ENCODE data around the gene AHDC1. TPM values are rescaled to one million over a fixed set of nuclear protein-coding genes. Genes with fewer than 3 reads are reported as not detected.

AHDC1 gene
- total and polyA plus RNA-seq, 10 of the 15 experiments (the other 5 are each of a cell fraction or from before 2014, with no cell fraction given), result 0.21 to 13.0 (median 1.4) TPM

DNA sequence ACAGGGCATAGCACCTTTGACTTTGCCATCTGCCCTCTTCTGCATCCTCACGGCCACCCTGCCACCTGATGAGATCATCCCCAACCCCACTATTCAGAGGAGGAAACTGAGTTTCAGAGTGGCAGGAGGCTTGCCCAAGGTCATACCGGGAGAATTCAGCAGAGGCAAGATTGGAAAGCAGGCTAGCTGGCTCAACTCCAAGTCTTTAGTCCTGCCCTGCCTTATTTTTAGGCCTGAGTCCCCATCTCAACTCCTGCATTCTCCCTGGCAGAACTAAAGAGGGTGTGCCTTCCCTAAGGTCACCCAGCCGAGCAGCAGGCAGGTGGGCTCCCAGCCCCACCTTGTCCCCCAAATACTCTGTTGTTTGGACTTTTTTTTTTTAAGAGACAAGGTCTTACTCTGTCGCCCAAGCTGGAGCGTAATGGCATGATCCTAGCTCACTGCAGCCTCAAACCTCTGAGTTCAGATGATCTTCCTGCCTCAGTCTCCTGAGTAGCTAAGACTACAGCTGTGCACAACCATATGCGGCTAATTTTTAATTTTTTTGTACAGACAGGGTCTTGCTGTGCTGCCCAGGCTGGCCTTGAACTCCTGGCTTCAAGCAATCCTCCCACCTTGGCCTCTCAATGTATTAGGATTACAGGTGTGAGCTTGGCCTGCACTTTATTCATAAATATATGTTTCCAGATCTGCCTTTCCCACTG lies 44.8 kb upstream of the AHDC1 start:
- Histone ChIP-seq H4K20me1 (ENCODE audit: control insufficient read depth, insufficient read depth) (no peaks in the 10 kb centered on the region), H3K4me1 (ENCODE audit: control insufficient read depth, insufficient read depth, low read length) (peaks cover 25% of the 10 kb centered on the region), H3K27me3 (replicated peaks in 1 of 2; ENCODE audit: control insufficient read depth in 2 of 2, insufficient read depth in 2 of 2, low read length in 1 of 2) (no peaks in the 10 kb centered on the region), H3K9me3 (replicated peaks; ENCODE audit: control insufficient read depth, insufficient read depth, low read length) (no peaks in the 10 kb centered on the region), H3K4me3 (no peak overlapping the region), H3K4me2 (ENCODE audit: control insufficient read depth, insufficient read depth) (no peak overlapping the region), H3K79me2 (ENCODE audit: control insufficient read depth, insufficient read depth, low read length) (no peaks in the 10 kb centered on the region), H3K27ac (ENCODE audit: control insufficient read depth, insufficient read depth) (no peak overlapping the region), H3K9ac (ENCODE audit: control insufficient read depth, insufficient read depth, low read length) (no peak overlapping the region), H3K36me3 (ENCODE audit: control insufficient read depth in 2 of 2, insufficient read depth in 2 of 2, low read length in 1 of 2) (no peaks in the 10 kb centered on the region), H2AFZ (ENCODE audit: control insufficient read depth, low read depth, low read length) (no peak overlapping the region)
- TF ChIP-seq CHD1 (IDR thresholded peaks at IDR 0.05; ENCODE audit: low read depth, low read length) (no peak), HCFC1 (IDR thresholded peaks at IDR 0.05; ENCODE audit: low read length) (no peak)
- ATAC-seq, result no peak
- POLR2A ChIA-PET, result interaction anchor here (0.6 to 2.3 kb wide), 6 partner anchors 13 to 206 kb away, joined by 3 to 22 read pairs (median 4); no protein-coding TSS in a partner anchor
- RAD21 ChIA-PET (ENCODE audit: unreplicated experiment), result interaction anchor here (1.4 to 2.1 kb wide), 6 partner anchors 10 to 42 kb away, joined by 3 to 16 read pairs (median 4); no protein-coding TSS in a partner anchor
- CTCF ChIA-PET, result interaction anchor here (1.1 to 4.7 kb wide), 5 partner anchors 10 to 92 kb away, joined by 3 to 41 read pairs (median 9); no protein-coding TSS in a partner anchor
- intact Hi-C loops (cut with micrococcal nuclease; ENCODE audit: unreplicated experiment) (no loop called here), in situ Hi-C loops (cut with MboI) (no loop called here)
- FAIRE-seq, result no peak
- no peak for DNase-seq (ENCODE audit: low read depth, low spot score)
- no TSS peak for BruUV-seq (replicated peaks)
- 96% methylated on average over 6 of the region's 6 CpGs for WGBS (ENCODE audit: insufficient coverage, insufficient replicate concordance, low lambda C conversion rate, missing lambda C conversion rate)
- SMC1A ChIA-PET (ENCODE audit: uncharacterized antibody, unreplicated experiment), result interaction anchor here (1.4 to 2.7 kb wide), 8 partner anchors 10 to 40 kb away, joined by 3 to 13 read pairs (median 8); no protein-coding TSS in a partner anchor

DNA sequence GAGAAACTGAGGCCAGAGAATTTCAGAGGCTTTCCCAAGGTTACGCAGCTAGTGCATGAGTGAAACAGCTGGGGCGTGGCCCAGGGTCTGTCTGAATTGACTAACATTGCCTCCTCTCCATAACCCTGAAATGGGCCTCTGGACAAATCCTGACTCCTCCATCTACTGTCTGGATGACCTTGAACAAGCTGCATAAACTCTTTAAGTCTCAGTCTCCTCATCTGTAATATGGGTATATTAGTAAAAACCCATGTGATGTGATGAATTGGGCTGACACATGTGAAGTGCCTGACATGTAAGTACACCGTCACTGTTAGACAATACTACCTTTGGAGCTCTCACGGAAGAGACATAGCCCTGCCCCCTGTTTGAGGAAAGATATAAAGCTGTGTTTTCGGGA lies 43.4 kb upstream of the AHDC1 start:
- POLR2A ChIA-PET, result interaction anchor here (0.5 to 1.3 kb wide), 7 partner anchors 9 to 46 kb away, joined by 3 to 7 read pairs (median 4); no protein-coding TSS in a partner anchor
- in situ Hi-C loops (cut with MboI), result no loop called here
- no peak for TF ChIP-seq RFX5 (IDR thresholded peaks at IDR 0.05; ENCODE audit: low read depth, low read length)
- TF ChIP-seq, protein P1, sequence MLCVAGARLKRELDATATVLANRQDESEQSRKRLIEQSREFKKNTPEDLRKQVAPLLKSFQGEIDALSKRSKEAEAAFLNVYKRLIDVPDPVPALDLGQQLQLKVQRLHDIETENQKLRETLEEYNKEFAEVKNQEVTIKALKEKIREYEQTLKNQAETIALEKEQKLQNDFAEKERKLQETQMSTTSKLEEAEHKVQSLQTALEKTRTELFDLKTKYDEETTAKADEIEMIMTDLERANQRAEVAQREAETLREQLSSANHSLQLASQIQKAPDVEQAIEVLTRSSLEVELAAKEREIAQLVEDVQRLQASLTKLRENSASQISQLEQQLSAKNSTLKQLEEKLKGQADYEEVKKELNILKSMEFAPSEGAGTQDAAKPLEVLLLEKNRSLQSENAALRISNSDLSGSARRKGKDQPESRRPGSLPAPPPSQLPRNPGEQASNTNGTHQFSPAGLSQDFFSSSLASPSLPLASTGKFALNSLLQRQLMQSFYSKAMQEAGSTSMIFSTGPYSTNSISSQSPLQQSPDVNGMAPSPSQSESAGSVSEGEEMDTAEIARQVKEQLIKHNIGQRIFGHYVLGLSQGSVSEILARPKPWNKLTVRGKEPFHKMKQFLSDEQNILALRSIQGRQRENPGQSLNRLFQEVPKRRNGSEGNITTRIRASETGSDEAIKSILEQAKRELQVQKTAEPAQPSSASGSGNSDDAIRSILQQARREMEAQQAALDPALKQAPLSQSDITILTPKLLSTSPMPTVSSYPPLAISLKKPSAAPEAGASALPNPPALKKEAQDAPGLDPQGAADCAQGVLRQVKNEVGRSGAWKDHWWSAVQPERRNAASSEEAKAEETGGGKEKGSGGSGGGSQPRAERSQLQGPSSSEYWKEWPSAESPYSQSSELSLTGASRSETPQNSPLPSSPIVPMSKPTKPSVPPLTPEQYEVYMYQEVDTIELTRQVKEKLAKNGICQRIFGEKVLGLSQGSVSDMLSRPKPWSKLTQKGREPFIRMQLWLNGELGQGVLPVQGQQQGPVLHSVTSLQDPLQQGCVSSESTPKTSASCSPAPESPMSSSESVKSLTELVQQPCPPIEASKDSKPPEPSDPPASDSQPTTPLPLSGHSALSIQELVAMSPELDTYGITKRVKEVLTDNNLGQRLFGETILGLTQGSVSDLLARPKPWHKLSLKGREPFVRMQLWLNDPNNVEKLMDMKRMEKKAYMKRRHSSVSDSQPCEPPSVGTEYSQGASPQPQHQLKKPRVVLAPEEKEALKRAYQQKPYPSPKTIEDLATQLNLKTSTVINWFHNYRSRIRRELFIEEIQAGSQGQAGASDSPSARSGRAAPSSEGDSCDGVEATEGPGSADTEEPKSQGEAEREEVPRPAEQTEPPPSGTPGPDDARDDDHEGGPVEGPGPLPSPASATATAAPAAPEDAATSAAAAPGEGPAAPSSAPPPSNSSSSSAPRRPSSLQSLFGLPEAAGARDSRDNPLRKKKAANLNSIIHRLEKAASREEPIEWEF (IDR thresholded peaks at IDR 0.05; ENCODE audit: insufficient replicate concordance, low read depth, low read length), result no peak
- no peak for TF ChIP-seq DPF2 (IDR thresholded peaks at IDR 0.05)
- TF ChIP-seq GATAD2B (conservative IDR thresholded peaks at IDR 0.05; ENCODE audit: low read depth), result no peak
- TF ChIP-seq SUZ12 (IDR thresholded peaks at IDR 0.05; ENCODE audit: unreplicated experiment), result no peak
- TF ChIP-seq, protein P2, sequence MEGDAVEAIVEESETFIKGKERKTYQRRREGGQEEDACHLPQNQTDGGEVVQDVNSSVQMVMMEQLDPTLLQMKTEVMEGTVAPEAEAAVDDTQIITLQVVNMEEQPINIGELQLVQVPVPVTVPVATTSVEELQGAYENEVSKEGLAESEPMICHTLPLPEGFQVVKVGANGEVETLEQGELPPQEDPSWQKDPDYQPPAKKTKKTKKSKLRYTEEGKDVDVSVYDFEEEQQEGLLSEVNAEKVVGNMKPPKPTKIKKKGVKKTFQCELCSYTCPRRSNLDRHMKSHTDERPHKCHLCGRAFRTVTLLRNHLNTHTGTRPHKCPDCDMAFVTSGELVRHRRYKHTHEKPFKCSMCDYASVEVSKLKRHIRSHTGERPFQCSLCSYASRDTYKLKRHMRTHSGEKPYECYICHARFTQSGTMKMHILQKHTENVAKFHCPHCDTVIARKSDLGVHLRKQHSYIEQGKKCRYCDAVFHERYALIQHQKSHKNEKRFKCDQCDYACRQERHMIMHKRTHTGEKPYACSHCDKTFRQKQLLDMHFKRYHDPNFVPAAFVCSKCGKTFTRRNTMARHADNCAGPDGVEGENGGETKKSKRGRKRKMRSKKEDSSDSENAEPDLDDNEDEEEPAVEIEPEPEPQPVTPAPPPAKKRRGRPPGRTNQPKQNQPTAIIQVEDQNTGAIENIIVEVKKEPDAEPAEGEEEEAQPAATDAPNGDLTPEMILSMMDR (IDR thresholded peaks at IDR 0.05 in 2 of 3, conservative IDR thresholded peaks at IDR 0.05 in 1 of 3; ENCODE audit: control insufficient read depth in 2 of 3, extremely low read depth in 1 of 3, insufficient read depth in 1 of 3, low read depth in 3 of 3, low read length in 3 of 3), result no peak
- no peak for TF ChIP-seq HDGF (IDR thresholded peaks at IDR 0.05)

More for the DNA sequence above, 43.4 kb upstream of the AHDC1 start:
- no TSS peak for BruUV-seq (replicated peaks)
- Histone ChIP-seq H3K9me3 (replicated peaks; ENCODE audit: control insufficient read depth, insufficient read depth, low read length) (no peaks in the 10 kb centered on the region), H4K20me1 (ENCODE audit: control insufficient read depth, insufficient read depth) (no peaks in the 10 kb centered on the region), H3K27me3 (replicated peaks in 1 of 2; ENCODE audit: control insufficient read depth in 2 of 2, insufficient read depth in 2 of 2, low read length in 1 of 2) (no peaks in the 10 kb centered on the region), H3K4me1 (ENCODE audit: control insufficient read depth, insufficient read depth, low read length) (peaks cover 19% of the 10 kb centered on the region), H3K4me3 (no peak overlapping the region), H3K79me2 (ENCODE audit: control insufficient read depth, insufficient read depth, low read length) (no peaks in the 10 kb centered on the region), H3K9ac (ENCODE audit: control insufficient read depth, insufficient read depth, low read length) (no peak overlapping the region), H2AFZ (ENCODE audit: control insufficient read depth, low read depth, low read length) (no peak overlapping the region), H3K27ac (ENCODE audit: control insufficient read depth, insufficient read depth) (no peak overlapping the region), H3K4me2 (ENCODE audit: control insufficient read depth, insufficient read depth) (no peak overlapping the region), H3K36me3 (ENCODE audit: control insufficient read depth in 2 of 2, insufficient read depth in 2 of 2, low read length in 1 of 2) (no peaks in the 10 kb centered on the region)
- intact Hi-C loops (cut with micrococcal nuclease; ENCODE audit: unreplicated experiment), result no loop called here
- ChIA-PET RAD21 (ENCODE audit: unreplicated experiment) (interaction anchor here (1.7 kb wide), 1 partner anchor 15 kb away, joined by 3 read pairs; no protein-coding TSS in a partner anchor), SMC1A (ENCODE audit: uncharacterized antibody, unreplicated experiment) (interaction anchor here (0.8 to 2.3 kb wide), 2 partner anchors 15 to 39 kb away, joined by 3 to 8 read pairs; no protein-coding TSS in a partner anchor), CTCF (interaction anchor here (0.9 to 4.7 kb wide), 4 partner anchors 8 to 40 kb away, joined by 3 to 41 read pairs (median 8); no protein-coding TSS in a partner anchor)
- FAIRE-seq, result no peak
- no peak for DNase-seq (ENCODE audit: low read depth, low spot score)
- ATAC-seq, result no peak
- WGBS (ENCODE audit: insufficient coverage, insufficient replicate concordance, low lambda C conversion rate, missing lambda C conversion rate), result 79% methylated on average over 5 of the region's 5 CpGs
